Muscle layer of colon (tissue), 2 donors: ENCODE measurements around the gene PLEKHG5.
"Not testable (repeated sequence)": the region's sequence is repeated elsewhere in the genome, so short reads cannot be mapped to it uniquely, and the experiment has no call there.

Experiments used
- H3K27ac ChIP-seq: one replicate; pipeline ENCODE4 v1.7.0; 2013; ENCODE audit warnings: low read depth, mild to moderate bottlenecking, low read length, moderate library complexity
- H3K27me3 ChIP-seq, 2 donors: one replicate each; pipeline ENCODE4 v1.7.0; 2013; ENCODE audit warnings: low read length in 2 of 2, mild to moderate bottlenecking in 2 of 2; ENCODE audit not compliant: insufficient read depth in 2 of 2, control insufficient read depth in 1 of 2
- H3K36me3 ChIP-seq: one replicate; pipeline ENCODE4 v1.7.0; 2013; ENCODE audit warnings: mild to moderate bottlenecking, low read length; ENCODE audit not compliant: insufficient read depth
- H3K4me1 ChIP-seq: one replicate; pipeline ENCODE4 v1.7.0; 2013; ENCODE audit warnings: mild to moderate bottlenecking, low read length; ENCODE audit not compliant: insufficient read depth
- H3K4me3 ChIP-seq, 2 donors: one replicate each; pipeline ENCODE4 v1.7.0; 2013; ENCODE audit warnings: low read length in 2 of 2, low read depth in 1 of 2, mild to moderate bottlenecking in 1 of 2, moderate library complexity in 1 of 2
- H3K9ac ChIP-seq: one replicate; pipeline ENCODE4 v1.7.0; 2013; ENCODE audit warnings: low read length
- H3K9me3 ChIP-seq: one replicate; pipeline ENCODE4 v1.7.0; 2013; ENCODE audit warnings: mild to moderate bottlenecking, low read length
- donor health status: abdominal sarcoma.
- donor health status: Adenocarcinoma of cecum.

Gene PLEKHG5

DNA sequence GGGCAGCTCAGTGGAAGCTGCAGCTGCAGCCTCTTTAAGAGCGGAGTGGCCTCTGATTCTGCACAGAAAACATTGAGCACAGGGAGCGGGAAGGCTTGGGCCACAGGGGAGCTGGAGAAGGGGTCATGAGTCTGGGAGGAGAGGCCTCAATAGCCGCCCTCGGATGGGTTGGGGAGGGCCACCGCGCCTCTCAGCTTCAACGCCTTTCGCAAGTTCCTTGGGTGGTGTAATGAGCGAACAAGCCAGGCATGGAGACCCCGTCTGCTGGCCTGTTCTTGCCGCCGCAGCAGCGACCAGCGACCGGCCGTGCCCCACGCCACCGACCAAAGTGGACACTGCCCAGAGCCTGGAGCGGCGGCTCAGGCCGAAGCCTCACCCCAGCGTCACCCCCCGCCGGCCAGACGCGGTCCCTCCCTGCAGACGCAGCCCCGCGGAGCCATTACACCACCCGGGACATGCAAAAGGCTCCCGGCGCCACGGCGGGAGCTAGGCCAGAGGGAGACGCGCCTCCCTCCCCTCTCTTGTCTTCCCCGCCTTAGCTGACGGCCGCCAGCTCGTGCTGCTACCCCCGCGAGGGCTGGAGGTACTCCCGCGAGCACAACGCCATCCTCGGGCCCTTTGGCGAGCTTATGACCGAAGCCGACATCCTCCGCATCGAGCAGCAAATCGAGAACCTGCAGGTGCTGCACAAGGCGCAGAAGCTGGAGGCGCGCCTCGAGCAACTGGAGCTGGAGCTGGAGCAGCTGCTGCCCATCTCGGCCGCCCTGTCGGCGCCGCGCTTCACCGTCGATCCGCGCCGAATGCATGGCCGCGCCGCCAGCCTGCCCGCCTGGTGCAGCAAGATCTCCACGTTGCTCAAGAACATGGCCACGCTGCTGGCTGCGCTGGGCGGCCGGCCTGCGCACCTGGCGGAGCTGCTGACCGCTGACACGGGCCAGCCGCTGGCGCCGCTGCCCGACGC, 37.3 kb downstream of the PLEKHG5 start:
- H3K4me3 ChIP-seq: not testable (repeated sequence)

DNA sequence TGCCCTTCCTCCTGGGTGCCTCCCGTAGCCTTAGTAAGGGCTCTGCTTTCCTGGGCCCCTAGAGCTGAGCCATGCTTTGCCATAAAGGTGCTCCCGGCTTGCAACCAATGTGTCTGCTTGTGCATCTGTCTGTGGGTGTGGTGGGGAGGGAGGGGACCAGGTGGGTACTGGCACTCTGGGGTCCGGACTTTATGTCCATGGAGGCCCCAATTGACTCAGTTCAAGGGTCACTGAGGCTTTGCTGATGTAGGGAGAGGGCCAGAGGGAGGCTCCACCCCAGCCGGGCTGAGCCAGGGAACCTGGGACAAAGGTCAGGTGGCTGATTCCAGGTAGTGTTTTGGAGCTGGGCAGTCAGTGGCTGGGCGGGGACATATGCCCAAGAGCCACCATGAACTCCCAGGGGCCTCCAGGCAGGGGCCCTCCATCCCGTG, 40.5 kb downstream of the PLEKHG5 start:
- Histone ChIP-seq H3K9me3 (no peaks in the 10 kb centered on the region), H3K36me3 (no peaks in the 10 kb centered on the region), H3K27me3 (peaks cover 18 to 67% of the 10 kb centered on the region in 2 donors), H3K4me3 (no peak overlapping the region), H3K4me1 (no peaks in the 10 kb centered on the region), H3K9ac (no peak overlapping the region), H3K27ac (no peak overlapping the region)

More for the DNA sequence above, 37.3 kb downstream of the PLEKHG5 start:
- not testable (repeated sequence) for H3K4me1 ChIP-seq, H3K9me3 ChIP-seq, H3K9ac ChIP-seq, H3K36me3 ChIP-seq, H3K27ac ChIP-seq
- H3K27me3 ChIP-seq: peaks cover 12 to 43% of the 10 kb centered on the region in 2 donors

DNA sequence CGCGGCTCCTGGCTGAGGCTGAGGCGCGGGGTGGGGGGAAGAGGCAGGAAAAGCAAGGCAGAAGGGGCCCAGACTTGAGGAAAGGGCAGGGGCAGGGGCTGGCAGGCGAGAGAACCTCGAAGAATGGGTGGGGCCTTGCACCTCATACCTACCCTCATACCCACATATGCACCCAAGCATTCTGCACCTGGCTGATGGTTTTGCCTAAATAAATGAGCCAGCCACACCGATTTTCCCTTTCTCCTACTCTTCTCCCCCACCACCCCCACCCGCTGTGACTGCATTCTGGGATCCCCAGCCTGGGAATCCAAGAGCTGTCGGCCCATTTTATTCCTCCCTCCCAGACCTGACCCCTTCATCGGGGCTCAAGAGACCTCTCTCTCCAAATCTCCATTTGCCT, 41.0 kb downstream of the PLEKHG5 start:
- H3K27ac ChIP-seq, H3K9me3 ChIP-seq, H3K4me1 ChIP-seq, H3K36me3 ChIP-seq, H3K4me3 ChIP-seq, H3K9ac ChIP-seq: not testable (repeated sequence)
- peaks cover 18 to 64% of the 10 kb centered on the region in 2 donors for H3K27me3 ChIP-seq

DNA sequence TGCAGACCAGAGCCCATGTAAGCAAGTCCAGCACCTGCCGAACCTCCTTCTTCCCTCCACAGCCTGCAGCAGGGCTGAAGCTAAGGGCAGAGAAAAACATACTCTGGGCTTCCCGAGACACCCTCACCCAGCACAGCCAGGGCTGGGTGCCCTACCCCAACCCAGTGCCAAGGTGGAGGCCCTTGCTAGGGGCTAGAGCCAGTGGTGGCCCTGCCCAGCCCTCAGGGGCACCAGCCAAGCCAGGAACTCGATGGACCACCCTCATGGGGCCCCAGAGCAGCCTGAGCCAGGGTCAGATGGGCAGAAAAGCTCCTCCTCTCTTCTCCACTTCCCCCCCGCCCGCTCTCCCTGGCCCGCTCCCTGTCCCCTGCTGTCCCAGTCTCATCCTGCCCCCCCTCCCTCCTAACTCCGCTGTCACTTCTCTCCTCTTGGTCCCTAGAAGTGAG, 41.4 kb downstream of the PLEKHG5 start:
- no peaks in the 10 kb centered on the region for H3K36me3 ChIP-seq
- no peak overlapping the region for H3K27ac ChIP-seq
- H3K9ac ChIP-seq: no peak overlapping the region
- H3K9me3 ChIP-seq: no peaks in the 10 kb centered on the region
- no peak overlapping the region for H3K4me3 ChIP-seq
- peaks cover 18 to 62% of the 10 kb centered on the region in 2 donors for H3K27me3 ChIP-seq
- H3K4me1 ChIP-seq: no peaks in the 10 kb centered on the region

DNA sequence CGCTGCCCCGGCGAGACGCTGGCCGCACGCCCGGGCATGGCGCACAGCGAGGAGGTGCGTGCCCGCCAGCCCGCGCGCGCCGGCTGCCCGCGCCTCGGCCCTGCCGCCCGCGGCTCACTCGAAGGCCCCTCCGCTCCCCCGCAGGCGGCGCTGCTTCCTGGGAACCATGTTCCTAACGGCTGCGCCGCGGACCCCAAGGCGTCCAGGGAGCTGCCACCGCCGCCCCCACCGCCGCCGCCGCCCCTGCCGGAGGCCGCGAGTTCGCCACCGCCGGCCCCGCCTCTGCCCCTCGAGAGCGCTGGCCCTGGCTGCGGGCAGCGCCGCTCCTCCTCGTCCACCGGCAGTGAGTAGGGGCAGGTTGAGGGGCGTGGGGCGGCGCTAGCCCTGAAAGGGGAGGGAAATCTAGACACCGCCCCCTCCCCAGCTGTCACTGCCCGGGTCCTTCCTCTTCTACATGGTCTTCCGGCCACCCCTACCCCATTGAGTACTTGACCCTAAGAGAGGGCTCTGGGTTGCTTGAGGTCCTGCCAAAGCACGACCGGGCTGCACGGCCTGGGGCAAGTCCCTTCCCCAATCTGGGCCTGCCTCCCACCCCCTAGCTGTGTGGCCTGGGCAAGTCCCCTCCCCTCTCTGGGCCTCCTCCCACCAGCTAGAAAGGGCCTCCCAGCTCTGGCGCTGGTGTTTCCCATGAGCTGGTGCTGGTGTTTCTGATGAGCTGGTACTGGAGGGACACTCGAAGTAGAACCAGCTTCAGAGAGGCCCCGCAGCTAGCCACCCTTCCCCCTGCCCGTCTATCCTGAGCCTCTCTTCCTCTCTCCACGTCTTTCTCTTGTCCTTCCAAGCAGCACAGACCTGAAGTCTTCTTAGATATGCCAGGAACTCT, 42.5 kb downstream of the PLEKHG5 start:
- no peak overlapping the region for H3K9ac ChIP-seq
- H3K4me1 ChIP-seq: no peaks in the 10 kb centered on the region
- H3K27me3 ChIP-seq: peaks cover 18 to 62% of the 10 kb centered on the region in 2 donors
- no peak overlapping the region for H3K27ac ChIP-seq
- no peaks in the 10 kb centered on the region for H3K36me3 ChIP-seq
- H3K4me3 ChIP-seq: no peak overlapping the region
- H3K9me3 ChIP-seq: no peaks in the 10 kb centered on the region

DNA sequence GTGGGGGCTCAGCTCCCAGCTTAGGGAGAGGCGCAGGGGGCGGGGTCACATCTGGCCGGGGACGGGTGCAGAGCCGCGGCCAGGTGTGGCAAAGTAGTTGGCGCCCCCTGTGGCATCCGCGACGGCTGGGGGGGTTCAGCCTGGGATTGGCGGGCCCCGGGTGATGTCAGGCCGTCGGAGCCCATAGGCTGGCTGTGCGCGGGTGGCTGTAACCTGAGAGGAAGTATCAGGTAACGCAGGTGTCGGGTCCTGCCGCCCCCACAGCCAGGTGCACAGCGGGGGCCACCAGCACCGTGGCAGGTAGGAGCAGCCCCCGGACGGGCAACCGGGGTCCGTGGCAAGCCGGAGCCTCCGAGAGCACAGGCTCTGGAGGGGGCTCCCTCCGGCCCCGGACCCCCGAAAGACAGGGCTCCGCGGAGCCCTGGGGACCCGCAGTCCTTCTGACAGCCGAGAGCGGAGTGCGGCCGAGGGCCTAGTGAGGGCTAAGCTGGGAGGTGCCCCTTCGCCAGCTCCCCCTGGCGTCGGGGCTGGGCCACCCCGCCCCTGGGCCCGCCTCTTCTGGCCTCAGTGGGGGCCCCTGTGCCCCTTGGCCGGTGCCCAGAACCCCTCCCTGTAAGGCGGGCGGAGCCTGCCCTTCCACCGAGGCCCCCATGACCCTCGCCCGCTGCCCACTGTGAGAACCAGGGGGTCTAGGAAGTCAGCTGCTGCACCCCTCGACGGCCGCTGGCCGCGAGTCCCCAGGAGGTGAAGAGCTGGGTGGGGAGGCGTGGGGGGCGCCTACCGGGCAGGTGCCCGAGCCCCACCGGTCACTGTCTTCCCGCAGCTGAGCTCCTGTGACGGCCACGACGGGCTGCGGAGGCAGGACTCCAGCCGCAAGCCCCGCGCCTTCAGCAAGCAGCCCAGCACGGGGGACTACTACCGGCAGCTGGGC, 43.4 kb downstream of the PLEKHG5 start:
- peaks cover 18 to 62% of the 10 kb centered on the region in 2 donors for H3K27me3 ChIP-seq
- H3K9ac ChIP-seq: no peak overlapping the region
- H3K4me3 ChIP-seq: no peak overlapping the region
- no peaks in the 10 kb centered on the region for H3K36me3 ChIP-seq
- no peaks in the 10 kb centered on the region for H3K9me3 ChIP-seq
- H3K27ac ChIP-seq: no peak overlapping the region
- H3K4me1 ChIP-seq: no peaks in the 10 kb centered on the region

DNA sequence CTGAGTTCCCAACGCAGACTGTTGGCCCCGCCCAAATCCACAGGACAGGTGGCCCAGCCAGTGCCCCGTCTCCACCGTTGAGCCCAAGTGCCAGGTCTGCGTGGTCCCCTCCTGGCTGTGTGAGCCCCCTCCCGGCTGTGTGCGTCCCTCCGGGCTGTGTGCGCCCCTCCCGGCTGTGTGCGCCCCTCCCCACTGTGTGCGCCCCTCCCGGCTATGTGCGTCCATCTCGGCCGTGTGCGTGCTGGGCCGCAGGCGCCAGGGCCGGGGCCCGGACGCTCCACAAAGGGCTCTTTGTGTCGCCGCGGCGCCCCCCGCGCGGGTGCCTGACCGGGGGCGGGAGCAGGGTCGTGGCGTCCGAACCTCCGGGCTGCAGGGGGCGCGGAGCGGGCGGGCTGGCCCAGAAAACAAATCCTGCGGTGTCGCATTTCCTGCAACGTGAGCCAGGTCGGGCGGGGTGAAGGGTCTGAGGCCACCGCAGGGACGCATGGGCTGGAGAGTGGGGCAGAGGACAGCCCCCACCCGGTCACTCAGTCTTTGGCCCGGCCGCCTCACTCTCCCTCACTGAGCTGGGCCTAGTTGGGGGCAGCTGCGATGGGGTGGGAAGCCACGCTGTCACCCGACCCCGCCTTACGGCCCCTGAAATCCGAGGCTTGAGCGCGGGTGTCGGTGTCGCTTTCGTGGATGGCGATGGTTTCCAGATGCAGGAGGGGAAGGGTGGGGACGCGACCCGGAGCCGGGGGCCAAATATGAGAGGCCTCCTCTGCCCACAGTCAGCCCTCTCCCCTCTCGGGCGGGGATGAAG, 44.2 kb downstream of the PLEKHG5 start:
- H3K4me1 ChIP-seq: no peaks in the 10 kb centered on the region
- no peak overlapping the region for H3K4me3 ChIP-seq
- no peak overlapping the region for H3K27ac ChIP-seq
- H3K9ac ChIP-seq: no peak overlapping the region
- peaks cover 18 to 59% of the 10 kb centered on the region in 2 donors for H3K27me3 ChIP-seq
- no peaks in the 10 kb centered on the region for H3K36me3 ChIP-seq
- no peaks in the 10 kb centered on the region for H3K9me3 ChIP-seq

DNA sequence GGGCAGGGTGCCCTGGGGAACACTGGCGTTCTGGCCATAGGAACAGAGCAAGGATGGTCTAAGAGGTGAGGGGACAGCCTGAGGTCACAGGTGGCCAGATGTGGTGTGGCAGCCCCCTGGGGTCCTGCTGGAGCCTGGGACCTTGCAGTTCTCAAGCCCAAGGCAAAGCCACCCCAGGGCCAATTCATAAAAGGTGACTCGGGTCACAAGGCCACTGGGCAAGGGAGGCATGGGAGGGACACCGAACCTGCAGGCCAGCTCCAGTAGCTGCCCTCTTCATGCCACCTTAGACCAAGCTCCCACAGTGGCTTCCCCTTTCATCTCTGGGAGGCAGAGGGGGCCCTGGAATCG, 44.8 kb downstream of the PLEKHG5 start:
- Histone ChIP-seq H3K4me1 (no peaks in the 10 kb centered on the region), H3K9ac (no peak overlapping the region), H3K27ac (no peak overlapping the region), H3K9me3 (no peaks in the 10 kb centered on the region), H3K36me3 (no peaks in the 10 kb centered on the region), H3K27me3 (peaks cover 18 to 58% of the 10 kb centered on the region in 2 donors), H3K4me3 (no peak overlapping the region)

DNA sequence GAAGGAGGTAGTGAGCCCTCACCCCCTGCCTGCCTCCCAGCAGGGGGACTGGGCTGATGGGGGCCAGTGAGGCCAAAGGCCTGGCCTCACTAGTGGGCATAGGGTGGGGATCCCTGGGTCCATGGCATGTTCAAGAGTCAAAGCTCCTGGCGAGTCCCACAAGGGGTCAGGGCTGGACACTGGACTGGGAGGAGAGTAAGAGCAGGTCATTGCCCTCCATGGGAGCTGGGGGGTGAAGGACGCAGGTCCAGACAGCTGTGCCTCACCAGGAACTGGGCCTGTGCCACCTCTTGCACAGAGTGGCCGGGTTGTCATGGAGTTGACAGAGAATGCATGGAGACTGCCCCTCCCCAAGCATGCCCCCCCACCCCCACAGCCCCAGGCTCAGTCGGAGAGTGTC, 45.5 kb downstream of the PLEKHG5 start:
- H3K36me3 ChIP-seq, H3K9ac ChIP-seq, H3K9me3 ChIP-seq, H3K27ac ChIP-seq, H3K4me3 ChIP-seq, H3K4me1 ChIP-seq: not testable (repeated sequence)
- peaks cover 24 to 57% of the 10 kb centered on the region in 2 donors for H3K27me3 ChIP-seq

DNA sequence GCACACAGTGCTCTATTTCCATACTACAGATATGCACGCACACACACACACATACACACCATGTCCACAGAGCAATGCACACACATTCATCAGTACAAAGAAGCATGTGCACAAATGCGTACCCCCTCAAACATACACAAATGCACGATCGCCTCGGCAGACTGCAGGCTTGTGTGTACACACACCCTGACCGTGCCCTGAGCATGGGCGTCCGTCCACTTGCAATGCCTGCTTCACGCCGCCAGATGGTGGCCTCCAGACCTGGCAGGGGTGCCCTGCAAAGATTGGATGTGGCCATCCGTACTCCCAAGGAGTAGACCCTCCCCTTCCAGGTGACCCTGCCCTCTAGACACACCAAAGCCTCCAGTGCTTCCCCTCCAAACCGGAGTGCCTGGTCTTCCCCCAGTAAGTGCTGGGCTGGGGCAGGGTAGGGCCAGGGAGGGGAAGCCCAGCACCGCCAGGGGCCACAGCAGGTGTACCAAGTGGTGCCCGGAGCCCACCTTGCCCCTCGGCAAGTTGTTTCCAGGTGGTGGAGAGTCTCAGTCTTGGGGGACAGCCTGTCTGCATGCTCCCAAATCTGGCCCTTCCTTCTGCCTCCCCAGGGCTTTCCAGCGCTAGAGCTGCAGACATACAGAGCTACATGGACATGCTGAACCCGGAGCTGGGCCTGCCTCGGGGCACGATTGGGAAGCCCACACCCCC, 46.3 kb downstream of the PLEKHG5 start:
- H3K9ac ChIP-seq: no peak overlapping the region
- H3K9me3 ChIP-seq: no peaks in the 10 kb centered on the region
- H3K4me1 ChIP-seq: no peaks in the 10 kb centered on the region
- H3K27me3 ChIP-seq: peaks cover 23 to 54% of the 10 kb centered on the region in 2 donors
- no peak overlapping the region for H3K4me3 ChIP-seq
- no peak overlapping the region for H3K27ac ChIP-seq
- no peaks in the 10 kb centered on the region for H3K36me3 ChIP-seq
